Measurements from ENCODE around the gene SH2D1B.

Gene SH2D1B

DNA sequence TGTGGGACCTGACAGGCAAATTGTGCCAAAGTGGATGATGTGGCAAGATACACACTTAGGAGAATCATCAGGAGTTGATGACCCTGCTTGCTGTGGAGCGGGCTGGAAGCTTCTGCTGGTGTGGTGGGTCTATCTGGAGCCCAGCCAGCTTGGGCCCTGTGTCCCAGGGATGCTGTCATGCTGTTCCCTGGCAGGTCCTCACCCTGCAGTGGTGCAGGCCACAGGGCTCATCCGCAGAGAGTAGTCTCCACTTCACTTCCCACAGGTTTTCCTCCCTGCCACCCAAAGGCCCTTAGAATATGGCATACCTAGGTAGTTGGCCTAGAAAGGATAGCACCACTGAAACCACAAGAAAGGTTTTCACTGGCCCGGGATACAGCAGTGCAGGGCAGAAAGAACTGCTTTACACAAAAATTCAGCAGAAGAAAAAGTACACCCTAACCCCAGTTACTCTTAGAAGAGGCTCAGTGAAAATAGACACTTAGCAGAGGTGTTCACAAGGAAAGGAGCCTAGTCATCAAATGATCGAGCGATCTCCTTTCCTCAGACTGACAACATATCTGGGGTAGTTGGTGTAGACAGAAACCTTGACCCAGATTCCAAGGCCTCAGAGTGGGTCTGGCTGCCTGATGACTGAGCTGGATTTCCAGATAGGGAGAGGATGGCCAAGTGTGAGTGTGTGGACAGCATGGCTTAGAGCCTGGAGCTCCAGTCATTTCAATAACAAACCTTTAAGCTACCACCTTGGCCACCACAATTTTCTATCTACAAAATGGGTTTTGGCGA lies 31.7 kb downstream of the SH2D1B start:
- DNase-seq: no peak

DNA sequence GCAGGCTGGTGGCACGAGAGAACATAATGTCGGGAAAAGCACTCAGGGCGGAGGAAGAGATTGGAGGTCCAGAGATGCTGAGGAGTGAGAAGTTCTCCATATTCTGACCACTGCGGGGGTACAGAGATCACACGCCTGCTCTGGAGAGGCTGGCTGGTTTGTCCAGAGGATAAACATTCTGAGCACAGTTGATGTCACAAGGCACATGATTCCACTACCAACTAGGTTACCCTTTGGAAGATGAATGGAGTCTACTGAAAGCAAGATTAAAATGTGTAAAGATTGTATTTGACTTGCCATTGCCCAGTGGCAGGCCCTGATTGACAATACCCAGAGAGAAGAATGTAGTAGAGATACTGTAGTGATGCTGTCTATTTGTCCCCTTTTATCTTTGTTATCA lies 35.2 kb downstream of the SH2D1B start, which contains the start of gene SPATA46:
Gene SPATA46 (minus strand): TSS at position 164 of the 400 bp plus-strand sequence. CDS start 64 bp downstream, at position 100.
- no peak for DNase-seq

DNA sequence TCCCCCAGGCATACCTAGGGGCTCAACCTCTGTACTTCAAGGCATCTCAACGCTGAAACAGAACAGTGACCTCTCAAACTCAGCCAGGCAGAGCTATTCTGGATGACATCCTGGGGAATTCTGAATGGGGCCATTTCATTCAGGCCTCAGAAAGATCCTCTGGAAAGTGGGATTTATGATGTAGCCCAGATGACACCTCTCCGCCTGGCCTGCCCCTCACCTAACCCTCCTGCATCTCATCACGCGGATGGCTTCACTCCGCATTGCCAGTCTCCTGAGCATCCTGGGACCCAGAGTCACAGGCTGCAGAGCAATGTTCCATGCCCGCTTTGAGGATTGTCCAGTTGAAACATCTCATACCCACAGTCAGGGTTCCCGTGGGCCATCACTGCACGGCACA lies 36.5 kb downstream of the SH2D1B start:
- no peak for DNase-seq

DNA sequence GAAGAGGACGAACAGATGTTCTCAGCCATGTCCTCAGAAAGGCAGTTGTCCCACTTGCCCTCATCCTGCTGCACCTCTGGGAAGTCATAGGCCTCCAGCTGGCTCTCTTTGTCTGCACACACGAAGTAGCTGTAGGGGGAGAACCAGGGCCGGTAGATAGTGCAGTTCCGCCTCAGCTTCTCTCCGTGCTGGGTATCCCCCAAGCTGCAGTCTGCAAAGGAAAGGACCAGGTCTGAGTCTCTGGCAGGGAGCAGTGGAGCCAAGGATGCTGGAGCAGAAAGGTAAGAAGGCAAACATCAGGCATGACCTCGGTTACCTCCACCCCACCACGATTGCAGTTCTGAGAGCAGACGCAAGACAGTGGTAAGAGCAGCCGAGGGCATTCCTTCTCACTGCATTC lies 37.5 kb downstream of the SH2D1B start:
- no peak for DNase-seq

DNA sequence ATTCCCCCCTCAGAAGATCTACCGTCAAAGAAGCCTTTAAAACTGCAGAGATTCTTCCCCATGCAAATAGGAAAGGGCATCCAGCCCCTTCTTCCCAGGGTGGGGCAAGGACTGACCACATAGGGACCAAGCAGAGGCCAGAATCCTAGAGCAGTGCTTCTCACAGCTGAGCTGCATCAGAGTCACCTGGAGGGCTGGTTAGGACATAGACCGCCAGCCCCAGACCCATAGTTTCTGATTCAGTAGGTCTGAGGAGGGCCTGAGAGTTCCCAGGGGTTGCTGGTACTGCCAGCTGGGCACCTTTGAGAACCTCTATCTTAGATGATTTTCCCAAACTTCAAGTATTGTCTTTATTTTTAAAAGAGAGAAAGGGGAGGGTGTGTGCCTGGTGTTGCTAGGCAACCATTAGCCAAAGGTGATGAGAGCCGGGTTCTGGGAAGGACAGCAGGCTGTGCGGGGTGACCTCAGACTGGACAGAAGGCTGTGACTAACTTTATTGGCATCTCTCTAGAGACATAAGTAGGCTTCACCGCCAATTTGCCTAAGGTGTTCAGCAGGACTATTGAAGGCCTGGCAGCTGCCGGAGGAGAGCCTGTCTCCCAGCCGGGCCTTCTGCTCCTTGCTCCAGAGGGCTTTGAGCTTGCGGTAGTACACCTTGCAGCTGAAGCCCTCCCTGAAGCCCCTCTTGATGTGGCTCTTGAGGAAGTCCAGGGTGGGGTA lies 38.2 kb downstream of the SH2D1B start:
- no peak for DNase-seq

DNA sequence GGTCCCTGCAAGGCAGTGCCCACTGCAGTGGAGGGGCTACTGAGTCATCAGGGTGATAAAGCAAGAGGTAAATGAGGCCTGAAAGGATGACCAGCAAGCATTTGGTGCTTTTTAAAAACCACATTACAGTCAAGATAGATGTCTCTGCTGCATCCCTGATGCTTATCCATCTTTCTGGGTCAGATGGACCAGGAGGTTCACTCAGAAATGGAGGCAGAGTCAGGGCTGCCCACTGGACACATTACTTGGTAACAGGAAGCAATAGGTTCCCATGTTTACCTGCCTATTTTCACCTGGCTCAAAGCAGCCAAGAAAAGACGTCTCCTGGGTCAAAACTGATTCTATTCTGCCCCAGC lies 38.9 kb downstream of the SH2D1B start:
- no peak for DNase-seq

DNA sequence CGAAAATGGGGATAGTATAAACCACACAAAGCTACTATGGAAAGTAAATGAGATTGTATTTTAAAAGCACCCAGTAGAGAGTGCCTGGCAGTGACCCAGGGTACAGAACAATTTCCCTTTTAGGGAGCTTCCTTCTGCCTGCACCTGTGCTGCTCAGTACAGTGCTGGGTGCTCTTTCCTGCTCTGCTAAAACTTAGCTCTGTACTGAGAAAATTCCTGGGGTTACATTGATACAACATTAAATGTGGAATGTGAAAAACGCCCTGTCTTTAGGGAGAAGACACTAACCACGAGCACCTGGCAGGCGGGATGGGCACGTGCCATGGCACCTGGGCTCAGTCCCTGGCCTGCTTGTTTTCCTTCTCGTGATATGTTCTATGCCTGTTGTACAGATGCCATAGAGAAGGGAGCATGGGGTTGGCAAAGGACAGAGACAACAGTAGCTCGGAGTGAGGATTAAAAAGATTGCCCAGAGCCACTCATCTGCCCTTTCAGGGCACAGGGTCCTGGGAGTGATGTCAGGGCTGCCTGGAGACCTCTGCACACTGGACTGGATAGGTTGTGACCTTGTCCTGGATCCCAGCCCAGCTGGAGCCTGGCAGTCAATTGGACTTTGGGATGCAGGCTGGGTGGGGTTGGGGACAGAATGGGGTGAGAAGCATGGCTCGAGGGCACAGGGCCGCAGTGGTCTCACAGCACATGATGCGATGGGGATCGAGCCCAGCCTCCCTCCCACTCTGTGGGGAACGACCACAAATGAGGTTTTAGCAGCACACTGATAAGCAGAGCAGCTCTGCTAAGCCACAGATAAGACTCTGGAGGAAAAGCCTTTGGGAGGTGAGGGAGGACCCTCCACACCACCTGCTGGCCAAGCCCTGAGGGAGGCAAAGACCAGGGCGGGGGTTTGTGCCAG lies 39.5 kb downstream of the SH2D1B start:
- DNase-seq: no peak

DNA sequence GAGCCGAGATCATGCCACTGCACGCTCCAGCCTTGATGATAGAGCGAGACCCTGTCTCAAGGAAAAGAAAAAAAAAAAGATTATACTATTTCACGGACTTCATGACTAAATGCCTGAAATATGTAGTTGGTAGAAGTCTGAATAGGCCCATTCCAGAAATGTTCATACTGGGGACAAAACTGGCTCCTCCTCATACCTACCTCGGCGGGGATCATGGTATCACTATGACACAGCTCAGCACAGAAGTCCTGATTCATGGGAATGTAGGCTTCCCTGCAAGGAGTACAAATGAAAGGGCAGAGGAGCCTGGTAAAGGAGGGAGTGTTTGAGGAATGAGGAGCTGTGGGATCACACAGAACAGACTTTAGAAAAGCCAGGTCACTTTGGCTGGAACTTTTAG lies 40.3 kb downstream of the SH2D1B start:
- DNase-seq: no peak

DNA sequence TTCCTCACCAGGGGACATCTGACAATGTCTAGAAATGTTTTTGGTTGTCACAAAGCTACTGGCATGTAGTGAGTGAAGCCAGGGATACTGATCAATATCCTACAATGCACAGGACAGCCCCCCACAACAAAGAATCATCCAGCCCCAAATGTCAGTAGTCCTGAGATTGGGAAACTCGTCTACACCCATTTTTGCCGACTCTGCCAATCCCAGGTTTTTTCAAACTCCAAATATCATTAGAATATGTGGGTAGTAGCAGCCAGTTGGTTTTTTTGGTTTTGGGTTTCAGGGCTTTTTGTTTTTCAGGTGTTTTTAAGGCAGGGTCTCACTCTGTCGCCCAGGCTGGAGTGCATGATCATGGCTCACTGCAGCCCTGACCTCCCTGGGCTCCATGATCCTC lies 41.2 kb downstream of the SH2D1B start:
- no peak for DNase-seq

DNA sequence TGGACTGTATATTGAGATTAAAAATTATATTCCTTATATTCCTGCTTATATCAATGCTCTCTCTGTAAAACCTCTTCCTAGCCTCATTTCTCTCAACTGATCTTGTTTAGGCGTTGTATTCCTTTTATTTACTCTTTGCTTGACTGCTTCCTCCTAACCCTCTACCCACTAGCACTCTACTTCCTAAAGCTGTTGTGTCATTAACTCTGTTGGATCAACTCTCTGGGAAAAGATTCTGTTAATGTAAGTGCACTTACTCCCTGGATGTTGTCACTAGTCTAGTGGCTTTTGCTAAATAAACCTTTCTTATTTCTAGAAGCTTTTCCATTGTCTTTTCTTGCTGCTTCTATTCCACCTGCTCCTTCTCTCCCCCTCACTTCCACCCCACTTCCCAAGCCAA lies 41.8 kb downstream of the SH2D1B start:
- no peak for DNase-seq

DNA sequence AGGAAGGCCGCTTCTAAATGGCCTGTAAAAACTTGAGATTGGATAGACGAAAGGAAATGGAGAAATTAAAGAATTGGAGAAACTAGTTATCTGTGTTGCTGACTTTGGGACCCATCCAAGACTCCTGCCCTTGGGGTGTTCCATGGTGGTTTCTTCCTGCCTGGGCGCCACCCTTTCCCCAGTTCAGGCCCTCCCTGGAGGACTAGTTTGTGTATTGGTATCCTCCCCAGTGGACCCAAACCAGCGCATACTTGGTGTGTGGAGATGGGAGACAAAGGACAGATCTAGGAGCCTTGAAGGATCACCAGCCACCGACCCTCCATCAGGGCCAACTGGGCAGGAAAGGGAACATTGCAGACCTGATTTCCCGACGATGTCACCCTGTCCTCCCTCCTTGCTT lies 42.4 kb downstream of the SH2D1B start:
- DNase-seq: no peak

DNA sequence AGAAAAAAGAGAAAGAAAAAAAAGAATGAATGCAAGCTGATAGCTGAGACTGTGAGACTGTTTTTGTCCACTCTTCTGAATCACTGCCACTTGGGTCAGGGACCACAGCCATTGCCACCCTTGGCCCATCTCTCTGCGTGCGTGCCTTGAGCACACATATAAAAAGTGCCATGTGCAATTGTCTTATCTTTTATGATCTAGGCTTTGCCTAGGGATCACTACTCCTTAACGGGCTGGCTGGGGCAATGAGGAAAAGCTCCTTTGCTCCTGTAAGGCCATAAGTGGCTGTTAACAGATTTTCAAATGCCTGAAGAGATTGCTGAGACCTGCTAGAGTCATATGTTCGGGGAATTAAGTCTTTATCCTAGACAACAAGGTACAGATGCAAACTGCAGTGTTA lies 43.5 kb downstream of the SH2D1B start:
- DNase-seq: no peak

DNA sequence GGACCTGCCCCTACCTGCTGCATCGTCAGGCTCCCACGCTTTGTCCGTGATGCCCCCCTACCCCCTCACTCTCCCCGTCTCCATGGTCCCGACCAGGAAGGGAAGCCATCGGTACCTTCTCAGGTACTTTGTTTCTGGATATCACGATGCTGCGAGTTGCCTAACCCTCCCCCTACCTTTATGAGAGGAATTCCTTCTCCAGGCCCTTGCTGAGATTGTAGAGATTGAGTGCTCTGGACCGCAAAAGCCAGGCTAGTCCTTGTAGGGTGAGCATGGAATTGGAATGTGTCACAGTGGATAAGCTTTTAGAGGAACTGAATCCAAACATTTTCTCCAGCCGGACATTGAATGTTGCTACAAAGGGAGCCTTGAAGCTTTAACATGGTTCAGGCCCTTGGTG lies 44.2 kb downstream of the SH2D1B start:
- no peak for DNase-seq

DNA sequence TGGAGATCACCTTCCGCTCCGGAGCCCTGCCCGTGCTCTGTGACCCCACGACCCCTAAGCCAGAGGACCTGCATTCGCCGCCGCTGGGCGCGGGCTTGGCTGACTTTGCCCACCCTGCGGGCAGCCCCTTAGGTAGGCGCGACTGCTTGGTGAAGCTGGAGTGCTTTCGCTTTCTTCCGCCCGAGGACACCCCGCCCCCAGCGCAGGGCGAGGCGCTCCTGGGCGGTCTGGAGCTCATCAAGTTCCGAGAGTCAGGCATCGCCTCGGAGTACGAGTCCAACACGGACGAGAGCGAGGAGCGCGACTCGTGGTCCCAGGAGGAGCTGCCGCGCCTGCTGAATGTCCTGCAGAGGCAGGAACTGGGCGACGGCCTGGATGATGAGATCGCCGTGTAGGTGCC lies 44.9 kb downstream of the SH2D1B start:
- DNase-seq: no peak

DNA sequence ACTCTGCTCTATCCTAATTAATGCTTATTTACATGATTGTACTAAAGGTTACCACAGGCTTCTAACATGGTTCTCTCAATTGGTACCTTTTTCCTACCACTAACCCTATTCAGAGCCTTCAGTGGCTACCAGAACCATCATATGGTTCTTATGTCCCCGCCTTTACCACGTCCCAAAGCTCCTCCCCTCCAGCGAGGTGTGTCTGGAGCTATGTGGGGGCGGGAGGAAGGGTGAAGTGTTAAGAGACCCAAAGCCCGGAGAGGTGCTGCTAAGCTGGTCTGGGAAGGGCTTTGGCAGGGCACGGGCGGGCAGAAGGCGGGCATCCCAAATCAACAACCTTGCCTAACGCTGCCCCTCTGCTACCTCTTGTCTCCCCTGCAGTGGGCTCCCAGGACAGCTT lies 45.3 kb downstream of the SH2D1B start:
- DNase-seq: no peak

DNA sequence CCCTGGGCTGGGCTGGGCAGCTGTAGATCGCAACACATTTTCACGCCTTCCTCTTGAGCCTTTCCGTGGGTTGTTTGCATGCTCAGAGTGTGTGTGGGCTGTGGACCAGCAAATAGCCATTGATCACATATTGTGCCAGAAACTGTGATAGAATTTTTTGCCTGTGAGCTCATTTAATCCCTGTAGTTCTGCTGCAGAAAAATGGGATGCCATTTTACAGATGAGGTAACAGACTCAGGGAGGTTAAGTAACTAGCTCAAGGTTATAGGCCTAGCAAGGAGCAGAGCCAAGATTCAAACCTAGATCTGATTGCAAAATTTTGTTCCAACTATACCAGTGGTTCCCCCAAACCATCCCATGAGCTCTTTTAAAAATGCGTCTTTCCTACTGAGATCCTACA lies 45.8 kb downstream of the SH2D1B start:
- DNase-seq: no peak

DNA sequence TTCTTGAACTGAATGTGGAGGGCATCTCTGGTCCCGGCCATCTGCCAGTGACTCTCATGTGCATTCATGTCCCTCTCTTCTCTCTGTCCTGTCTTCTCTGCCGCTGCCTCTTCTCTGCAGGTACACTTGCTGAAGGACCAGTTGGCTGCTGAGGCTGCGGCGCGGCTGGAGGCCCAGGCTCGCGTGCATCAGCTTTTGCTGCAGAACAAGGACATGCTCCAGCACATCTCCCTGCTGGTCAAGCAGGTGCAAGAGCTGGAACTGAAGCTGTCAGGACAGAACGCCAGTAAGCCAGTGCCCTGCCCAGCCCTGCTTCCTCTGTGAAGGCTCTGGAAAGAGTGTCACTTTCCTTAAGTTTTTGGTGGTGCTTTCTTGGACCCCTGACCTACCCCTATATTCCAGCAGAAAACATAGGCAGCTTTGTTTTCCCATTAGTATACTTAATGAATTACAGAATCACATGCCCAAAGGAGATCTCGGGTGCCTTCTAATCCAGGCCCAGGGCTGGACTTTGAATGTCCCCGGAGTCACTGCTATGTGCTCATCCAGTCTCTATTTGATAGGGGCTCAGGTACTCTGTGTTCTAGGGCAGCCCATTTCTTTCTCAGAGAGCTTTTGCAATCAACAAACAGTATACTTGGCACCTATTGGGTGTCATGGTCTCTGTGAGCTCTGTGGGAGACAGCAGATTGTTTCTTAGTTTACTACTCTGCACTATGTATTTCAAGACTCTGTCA lies 46.5 kb downstream of the SH2D1B start:
- no peak for DNase-seq

DNA sequence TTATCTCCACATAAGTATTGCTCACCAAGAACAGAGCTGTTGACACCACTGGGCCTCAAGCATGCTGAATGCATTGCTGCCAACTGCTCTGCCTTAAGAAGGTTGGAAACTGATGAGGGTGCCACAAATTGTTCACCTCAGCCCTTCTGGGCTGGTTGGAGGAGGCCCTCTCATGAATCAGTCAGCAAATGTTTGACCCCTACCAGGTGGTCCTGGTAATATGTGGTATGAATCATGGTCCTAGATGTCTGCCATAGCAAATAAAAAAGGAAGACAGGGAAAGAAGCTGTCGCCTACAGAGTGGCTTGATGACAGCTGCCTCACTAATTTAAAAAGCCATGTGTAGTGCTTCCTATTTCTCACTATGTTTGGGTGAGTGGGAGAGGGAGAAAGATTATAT lies 47.4 kb downstream of the SH2D1B start:
- DNase-seq: no peak

DNA sequence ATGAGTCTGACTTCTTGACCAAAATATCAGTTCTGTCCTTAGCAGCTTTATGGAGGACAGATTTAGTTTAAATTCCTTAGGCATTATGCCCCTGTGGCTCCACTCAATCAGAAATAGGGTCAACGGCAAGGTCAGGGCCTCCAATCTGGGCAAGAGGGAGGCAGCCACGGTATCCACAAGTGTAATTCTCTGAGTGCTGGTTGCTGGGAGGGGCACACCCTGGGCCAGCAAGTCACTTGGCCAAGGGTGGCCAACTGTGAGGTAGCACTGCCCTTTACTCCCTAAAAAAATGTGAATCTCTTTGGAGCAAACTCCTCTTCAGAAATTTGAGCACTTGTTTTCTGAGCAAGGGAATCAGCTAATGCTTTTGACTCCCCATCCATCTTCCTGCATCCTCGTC lies 48.1 kb downstream of the SH2D1B start:
- DNase-seq: no peak

DNA sequence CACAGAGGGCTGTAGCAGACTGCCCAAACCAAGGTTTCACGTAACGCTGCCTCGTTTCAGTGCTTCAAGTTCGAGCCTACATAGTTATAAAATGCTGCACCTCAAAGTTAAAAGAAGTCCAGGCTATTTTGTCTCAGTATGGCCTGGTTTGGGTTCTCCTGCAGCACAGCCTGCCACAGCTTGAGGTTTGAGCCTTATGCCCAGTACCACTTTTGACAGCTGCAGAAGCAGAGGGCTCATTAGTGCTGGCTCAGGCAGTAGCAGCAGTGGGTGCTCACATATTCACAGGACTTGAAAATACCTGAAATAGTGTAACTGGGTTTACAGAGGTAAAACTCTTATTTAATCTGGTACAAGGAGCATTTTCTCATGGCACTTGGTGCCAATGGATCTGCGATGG lies 50.6 kb downstream of the SH2D1B start:
- no peak for DNase-seq

DNA sequence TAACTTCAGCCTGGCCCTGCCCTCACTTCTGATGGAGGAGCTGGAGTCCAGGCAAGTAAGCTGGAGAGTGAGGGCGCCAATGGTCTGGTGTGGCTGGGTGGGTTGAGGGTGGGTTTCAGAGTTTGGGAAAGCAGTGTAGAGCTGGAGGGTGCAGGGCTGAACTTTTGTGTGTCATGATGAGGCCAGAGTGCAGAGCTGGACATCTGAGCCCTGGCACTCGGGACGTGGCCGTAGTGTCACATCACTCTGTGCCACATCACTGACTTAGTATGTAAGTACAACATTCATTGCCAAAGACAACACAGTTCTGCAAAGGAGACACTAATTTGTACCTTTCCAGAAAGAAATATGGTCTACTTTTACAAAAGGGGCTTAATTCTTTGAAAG lies 51.1 kb downstream of the SH2D1B start:
- no peak for DNase-seq

DNA sequence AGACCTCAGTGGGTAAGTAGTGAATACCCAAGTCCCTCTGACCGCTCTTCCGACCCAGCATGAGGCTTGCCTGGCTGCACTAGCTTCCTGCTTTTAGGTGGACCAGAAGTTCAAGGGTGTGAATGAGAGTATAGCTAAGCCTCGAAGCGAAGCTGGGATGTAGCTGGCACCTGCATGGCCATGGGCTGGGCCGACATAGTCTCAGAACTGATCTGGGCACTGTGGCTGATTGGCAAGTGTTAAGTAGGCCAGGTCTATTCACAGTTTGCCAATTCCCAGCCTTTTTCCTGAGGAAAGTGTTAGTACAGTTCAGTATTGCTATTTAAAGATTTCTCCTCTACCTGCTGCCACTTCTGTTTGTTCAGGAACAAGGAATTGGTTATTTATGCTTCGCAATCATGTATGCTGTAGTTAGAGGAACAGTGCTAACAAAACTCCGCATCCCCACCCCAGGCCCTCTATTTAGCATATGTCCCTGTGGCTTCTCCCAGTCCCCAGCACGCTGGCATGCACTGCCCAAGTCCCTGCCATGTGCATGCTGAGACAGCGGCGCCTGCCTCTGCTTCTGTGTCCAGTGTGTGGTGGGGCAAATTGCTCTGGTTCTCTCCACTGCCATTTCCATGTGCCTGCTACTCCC lies 51.6 kb downstream of the SH2D1B start:
- no peak for DNase-seq
